GM21528 (cell line): ENCODE measurements around the gene MVB12B.

Experiments used
- ATAC-seq: cut with Tn5 transposase; IDR thresholded peaks from one replicate; pipeline ENCODE4 v1.9.1; 2021; ENCODE audit warnings: mild to moderate bottlenecking, moderate library complexity; ENCODE audit not compliant: unreplicated experiment, low FRiP score

MVB12B gene

GRCh38 chr9:126329476-126330275 is 3.0 kb downstream of the MVB12B start:
- ATAC-seq = no peak

GRCh38 chr9:126330536-126330935 is 3.9 kb downstream of the MVB12B start:
- ATAC-seq = no peak

GRCh38 chr9:126331964-126332748 is 5.5 kb downstream of the MVB12B start:
- ATAC-seq = no peak

- no peak for ATAC-seq
These were observed 8.3 kb downstream of the MVB12B start for GRCh38 chr9:126334721-126335621.

- no peak for ATAC-seq
These were observed 9.5 kb downstream of the MVB12B start for GRCh38 chr9:126335837-126336735.

GRCh38 chr9:126336736-126337325 is 10.2 kb downstream of the MVB12B start:
- no peak for ATAC-seq

GRCh38 chr9:126337729-126338372 is 11.2 kb downstream of the MVB12B start:
- ATAC-seq = no peak

- no peak for ATAC-seq
These were observed 12.3 kb downstream of the MVB12B start for GRCh38 chr9:126338945-126339344.

GRCh38 chr9:126341426-126341825 is 14.8 kb downstream of the MVB12B start:
- ATAC-seq = no peak

- no peak for ATAC-seq
These were observed 15.3 kb downstream of the MVB12B start for GRCh38 chr9:126341902-126342301.

- no peak for ATAC-seq
These were observed 16.0 kb downstream of the MVB12B start for GRCh38 chr9:126342621-126343031.

GRCh38 chr9:126343271-126343700 is 16.7 kb downstream of the MVB12B start:
- no peak for ATAC-seq

GRCh38 chr9:126346031-126346430 is 19.4 kb downstream of the MVB12B start:
- no peak for ATAC-seq

- no peak for ATAC-seq
These were observed 20.5 kb downstream of the MVB12B start for GRCh38 chr9:126347093-126347492.

GRCh38 chr9:126347911-126348760 is 21.5 kb downstream of the MVB12B start:
- ATAC-seq = no peak

- ATAC-seq = no peak
These were observed 22.4 kb downstream of the MVB12B start for GRCh38 chr9:126348911-126349550.
